HL-60/S4 treated with retinoic acid at 250 ng/mL for 4 days and 3 days (cell line): ENCODE results near the gene CEMIP.
"Not testable (repeated sequence)": the region's sequence is repeated elsewhere in the genome, so short reads cannot be mapped to it uniquely, and the experiment has no call there.

Source experiments
- in situ Hi-C: fragments of 300-500 bp; cut with MboI; formaldehyde crosslinking; loops from 2 replicates; pipeline ENCODE4 v1.7.0; 2022; ENCODE audit warnings: low sequenced_read_pairs

The CEMIP gene

DNA sequence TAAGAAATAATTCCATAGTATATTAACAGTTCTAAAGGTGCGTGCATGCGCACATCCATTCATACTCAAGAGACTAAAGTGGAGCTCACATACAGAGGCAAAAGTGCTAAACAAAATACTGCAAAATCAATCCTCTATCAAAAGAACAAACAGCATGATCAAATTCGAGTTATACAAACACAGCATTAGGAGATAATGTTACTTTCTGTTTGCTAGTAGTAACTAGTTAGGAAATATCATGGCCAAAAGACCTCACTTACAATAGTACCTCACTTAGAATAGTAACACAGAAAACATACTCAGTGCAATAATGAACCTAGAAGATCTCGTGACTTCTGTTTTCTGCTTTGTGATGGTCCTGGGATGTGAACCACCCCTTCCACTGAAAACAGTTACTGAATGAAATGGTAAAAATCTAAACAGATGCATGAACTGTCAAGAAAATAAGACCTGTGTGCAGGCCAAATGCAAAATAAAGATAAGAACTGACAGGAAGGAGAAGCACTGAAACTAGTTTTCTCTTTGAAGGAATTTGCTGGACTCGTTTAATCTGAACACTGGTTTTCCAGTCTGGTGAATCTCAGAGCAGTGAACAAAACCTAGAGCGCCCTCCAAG is 20.9 kb upstream of the CEMIP start:
- in situ Hi-C loops: no loop called here

DNA sequence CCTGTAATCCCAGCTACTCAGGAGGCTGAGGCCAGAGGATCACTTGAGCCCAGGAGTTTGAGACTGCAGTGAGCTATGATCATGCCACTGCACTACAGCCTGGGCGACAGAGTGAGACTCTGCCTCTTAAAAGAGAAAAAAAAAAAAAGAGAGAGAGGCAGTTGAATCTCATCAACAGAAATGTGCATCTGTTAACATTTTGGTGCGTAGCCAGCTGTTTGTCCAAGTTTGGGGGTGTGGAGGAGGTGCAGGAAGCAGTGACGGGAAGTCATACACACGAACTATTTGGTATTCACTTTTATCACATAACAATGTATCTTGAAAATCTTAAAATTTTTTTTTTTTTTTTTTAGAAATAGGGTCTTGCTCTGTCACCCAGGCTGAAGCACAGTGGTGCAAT is 18.2 kb upstream of the CEMIP start:
- in situ Hi-C loops: no loop called here

- in situ Hi-C loops: no loop called here
Observed at GRCh38 chr15:80761754-80762153, 17.4 kb upstream of the CEMIP start.

DNA sequence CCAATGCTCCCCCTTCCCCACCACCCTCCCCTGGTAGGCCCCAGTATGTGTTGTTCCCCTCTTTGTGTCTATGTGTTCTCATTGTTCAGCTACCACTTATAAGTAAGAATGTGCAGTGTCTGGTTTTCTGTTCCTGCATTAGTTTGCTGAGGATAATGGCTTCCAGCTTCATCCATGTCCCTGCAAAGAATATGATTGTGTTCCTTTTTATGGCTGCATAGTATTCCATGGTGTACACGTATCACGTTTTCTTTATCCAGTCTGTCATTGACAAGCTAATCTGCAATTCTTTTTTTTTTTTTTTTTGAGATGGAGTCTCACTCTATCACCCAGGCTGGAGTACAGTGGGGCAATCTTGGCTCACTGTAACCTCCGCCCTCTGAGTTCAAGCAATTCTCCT is 15.9 kb upstream of the CEMIP start:
- in situ Hi-C loops: not testable (repeated sequence)

GRCh38 chr15:80764535-80764934 is 14.6 kb upstream of the CEMIP start:
- in situ Hi-C loops: no loop called here

DNA sequence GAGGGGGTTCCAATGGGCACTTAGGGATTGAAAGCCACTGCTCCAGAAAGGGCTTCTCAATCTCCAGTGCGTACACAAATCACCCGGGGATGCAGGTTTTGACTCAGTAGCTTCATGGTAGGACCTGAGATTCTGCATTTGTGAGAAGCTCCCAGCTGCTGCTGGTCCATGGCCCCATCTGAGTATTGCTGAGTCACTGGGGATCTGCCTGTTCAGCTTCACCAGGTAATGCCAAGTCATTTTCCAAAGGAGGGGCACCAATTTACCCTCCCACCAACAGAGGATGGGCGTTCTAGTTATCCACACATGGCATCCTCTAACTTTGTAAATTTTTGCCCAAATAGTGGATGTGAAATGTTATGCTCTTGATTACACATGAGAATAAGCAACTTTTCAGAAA is 12.9 kb upstream of the CEMIP start:
- in situ Hi-C loops: no loop called here

DNA sequence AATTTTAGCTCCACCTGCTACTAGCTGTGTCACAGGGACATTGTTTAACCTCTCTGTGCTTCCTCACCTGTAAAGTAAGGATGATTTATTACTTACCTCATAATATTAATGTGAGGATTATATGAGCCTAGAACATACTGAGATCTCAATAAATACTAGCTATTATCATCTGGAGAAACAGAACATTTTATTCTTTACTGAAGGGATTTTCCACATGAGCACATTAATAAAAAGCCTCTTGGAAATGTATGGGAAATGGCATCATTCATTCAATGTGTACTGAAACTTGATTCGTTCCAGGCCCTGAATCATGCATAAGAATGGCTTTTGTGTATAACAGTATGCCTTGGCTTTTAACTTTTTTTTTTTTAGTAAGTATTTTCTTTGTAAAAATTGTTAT is 11.0 kb upstream of the CEMIP start:
- in situ Hi-C loops: no loop called here

- in situ Hi-C loops: no loop called here
Observed at GRCh38 chr15:80769153-80769828, 9.9 kb upstream of the CEMIP start.

GRCh38 chr15:80769829-80770705 is 9.1 kb upstream of the CEMIP start:
- in situ Hi-C loops: no loop called here

DNA sequence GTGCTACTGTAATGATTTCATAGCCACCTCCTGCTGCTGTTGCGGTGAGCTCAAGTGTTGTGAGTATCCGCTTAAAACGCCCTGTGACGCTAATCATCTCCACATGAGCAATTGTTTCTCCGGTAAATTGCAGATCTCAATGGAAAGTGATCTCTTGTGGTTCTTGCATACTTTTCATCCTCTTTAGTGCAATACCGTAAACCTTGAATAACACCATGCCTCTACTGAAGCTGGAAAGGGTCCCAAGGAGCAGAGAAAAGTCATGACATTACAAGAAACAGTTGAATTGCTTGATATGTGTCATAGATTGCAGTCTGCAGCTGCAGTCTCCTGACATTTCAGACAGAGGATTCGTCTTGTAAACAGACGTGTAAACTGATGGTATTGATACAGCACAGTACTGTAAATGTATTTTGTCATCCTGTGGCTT is 6.0 kb upstream of the CEMIP start:
- in situ Hi-C loops: no loop called here

- in situ Hi-C loops: no loop called here
Observed at GRCh38 chr15:80773792-80774352, 5.3 kb upstream of the CEMIP start.

DNA sequence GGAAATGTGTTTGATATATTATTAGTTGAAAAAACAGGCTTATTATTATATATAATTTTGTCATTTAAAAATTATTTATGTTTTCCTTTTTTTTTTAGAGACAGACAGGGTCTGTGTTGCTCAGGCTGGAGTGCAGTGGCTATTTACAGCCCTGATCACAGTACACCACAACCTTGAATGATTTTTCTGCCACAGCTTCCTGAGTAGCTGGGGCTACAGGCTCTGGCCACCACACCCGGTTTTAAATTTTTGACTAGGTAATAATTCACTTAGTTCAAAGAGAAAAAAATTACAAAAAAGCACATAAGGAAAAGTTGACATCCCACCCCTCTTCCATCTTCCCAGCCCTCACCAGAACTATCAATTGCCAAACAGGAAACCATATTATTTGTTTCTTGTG is 4.7 kb upstream of the CEMIP start:
- in situ Hi-C loops: no loop called here

DNA sequence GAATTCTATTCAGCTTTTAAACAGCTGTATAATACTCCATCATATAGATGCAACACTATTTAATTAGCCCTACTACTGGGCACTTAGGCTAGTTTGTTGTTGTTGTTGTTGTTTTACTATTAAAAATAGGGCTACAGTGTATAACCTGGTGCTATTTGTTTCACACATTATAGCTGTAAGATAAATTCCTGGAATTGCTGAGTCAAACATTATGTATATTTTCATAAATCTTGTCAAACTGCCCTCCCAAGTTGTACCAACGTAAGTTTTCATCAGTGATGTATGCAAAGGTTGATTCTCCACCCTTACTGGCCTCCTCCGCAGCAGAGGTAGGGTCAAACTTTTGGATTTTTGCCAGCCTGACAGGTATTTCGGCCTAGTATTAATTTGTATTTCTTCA is 3.8 kb upstream of the CEMIP start:
- in situ Hi-C loops: no loop called here

DNA sequence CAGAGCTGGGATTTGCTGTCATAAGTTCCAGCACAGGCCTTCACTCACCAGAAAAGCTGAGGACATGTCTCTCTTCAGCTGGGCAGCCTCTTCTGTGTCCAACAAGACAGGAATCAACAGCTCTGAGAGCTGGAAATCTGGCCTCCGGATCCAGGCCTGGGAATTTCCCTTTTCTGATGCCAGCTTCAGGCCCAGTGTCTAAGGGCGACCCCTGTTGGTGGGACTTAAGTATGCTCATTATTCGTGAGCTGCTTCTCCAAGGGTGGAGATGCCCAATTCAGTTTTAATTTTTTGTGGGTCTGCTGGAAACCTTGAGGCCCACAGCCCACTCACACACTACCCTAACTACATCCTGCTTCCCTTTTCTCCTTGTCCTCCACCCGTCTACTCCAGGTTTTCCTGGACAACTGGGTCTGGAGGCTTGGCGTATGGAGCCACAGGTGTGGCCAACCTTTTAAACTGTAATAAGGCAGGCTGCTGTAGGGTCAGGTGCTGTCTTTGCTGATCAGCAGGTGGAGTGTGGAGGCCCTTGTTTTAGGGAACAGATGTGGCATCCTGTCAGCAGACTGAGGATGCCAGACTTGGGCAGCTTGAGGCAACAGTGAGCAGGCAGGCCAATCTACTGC is 2.6 kb upstream of the CEMIP start:
- in situ Hi-C loops: no loop called here

DNA sequence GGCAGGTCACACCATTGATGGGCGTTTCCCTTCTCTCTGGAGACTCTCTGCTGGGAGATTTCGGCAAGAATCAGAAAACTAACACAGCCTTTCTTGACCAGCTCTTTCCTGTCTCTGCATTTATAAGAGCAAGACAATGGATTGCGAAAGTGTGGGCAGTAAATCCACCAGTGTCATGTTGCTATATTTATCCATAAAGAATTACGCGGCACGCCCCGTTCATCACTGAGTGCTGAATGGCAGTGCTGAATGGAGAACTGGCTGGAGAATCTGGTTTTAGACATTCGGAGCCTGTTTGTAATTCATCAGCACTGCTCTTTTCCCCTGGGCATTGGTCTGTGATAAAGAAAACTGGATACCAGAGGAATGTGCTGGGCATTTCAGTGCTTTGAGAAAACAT is 2.0 kb upstream of the CEMIP start:
- in situ Hi-C loops: no loop called here

DNA sequence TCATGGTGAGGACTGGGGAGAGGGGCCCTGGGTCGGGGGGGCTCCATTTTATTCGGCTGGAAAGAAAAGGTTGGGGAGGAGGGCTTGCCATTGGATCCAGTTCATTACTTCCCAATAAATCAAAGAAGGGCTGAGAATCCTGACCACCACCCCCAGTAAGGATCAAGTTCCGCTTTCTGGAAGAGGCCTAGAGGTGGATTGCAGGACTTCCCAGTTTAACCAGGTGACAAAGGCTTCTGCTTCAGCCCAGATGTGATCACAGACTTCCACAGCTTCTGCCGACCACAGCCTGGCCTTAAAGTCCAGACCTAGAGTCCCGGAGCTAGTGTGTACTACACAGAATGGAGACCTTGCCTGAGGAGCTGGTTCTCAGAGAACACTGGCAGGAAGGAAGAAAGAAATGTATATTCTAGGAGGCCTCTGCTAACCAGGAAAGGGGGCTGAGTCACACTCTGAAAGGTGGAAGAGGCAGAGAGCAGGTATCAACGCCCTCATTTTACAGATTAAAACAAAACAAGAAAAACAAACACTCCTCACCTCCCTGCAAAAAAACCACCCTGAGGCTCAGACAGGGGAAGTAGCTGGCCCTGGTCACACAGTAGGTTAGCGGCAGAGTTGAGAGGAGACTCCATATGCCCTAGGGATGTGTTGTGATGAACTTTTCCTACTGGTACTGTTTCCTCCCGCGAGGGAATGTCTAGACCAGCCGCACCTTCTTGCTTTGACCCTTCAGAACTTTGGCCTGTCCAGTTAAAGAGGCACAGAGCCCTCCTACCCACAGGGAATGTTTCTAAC is 1.1 kb upstream of the CEMIP start:
- in situ Hi-C loops: no loop called here

GRCh38 chr15:80778621-80778963 is 578 bp upstream of the CEMIP start:
- in situ Hi-C loops: no loop called here

GRCh38 chr15:80779658-80780415 is 667 bp downstream of the CEMIP start:
- in situ Hi-C loops: no loop called here

GRCh38 chr15:80780416-80781221 is 1.4 kb downstream of the CEMIP start:
- in situ Hi-C loops: no loop called here
